Esophagus squamous epithelium (tissue), 4 donors: ENCODE results near the gene FTCD.

Experiments used
- CTCF ChIP-seq, 6 experiments: fragments of 450-650 bp in 4 of 6; fragments of 200-600 bp in 2 of 6; sonication (generic) in 2 of 6; IDR thresholded peaks; one replicate each; pipeline ENCODE4 v1.5.1; 2016 to 2019; ENCODE audit warnings: antibody characterized with exemption in 6 of 6, mild to moderate bottlenecking in 4 of 6, moderate library complexity in 4 of 6
- POLR2A ChIP-seq, 4 donors: fragments of 450-650 bp; IDR thresholded peaks; one replicate each; pipeline ENCODE4 v1.6.1; 2017; ENCODE audit warnings: antibody characterized with exemption in 4 of 4, mild to moderate bottlenecking in 4 of 4, moderate library complexity in 3 of 4

GRCh38 chr21:46182548-46183336, 27.4 kb upstream of the FTCD start:
- TF ChIP-seq CTCF (IDR thresholded peaks at IDR 0.05) (no peak), POLR2A (IDR thresholded peaks at IDR 0.05) (no peak)
